Thoracic aorta (tissue), 2 donors: Measurements from ENCODE around the gene STK32B. TPM values are rescaled to one million over a fixed set of nuclear protein-coding genes. Genes with fewer than 3 reads are reported as not detected.

Experiments
- ATAC-seq: fragments of 150-250 bp; one replicate; pipeline ENCODE4 v1.8.0; 2017; ENCODE audit warnings: low read depth; ENCODE audit not compliant: insufficient number of reproducible peaks, low FRiP score
- DNase-seq: peaks from one replicate; pipeline ENCODE4 v3.0.0-alpha.2; 2020; ENCODE audit warnings: low spot score
- H3K27ac ChIP-seq, 2 donors: fragments of 200-600 bp; sonication (generic); 1 replicate in 1 of 2; 2 replicates in 1 of 2; pipeline ENCODE4 v1.5.1; 2016; ENCODE audit warnings: mild to moderate bottlenecking in 2 of 2, moderate library complexity in 2 of 2
- H3K27me3 ChIP-seq: fragments of 200-600 bp; sonication (generic); replicated peaks from 2 replicates; pipeline ENCODE4 v1.6.0; 2016; ENCODE audit warnings: mild to moderate bottlenecking; ENCODE audit not compliant: insufficient read depth
- H3K36me3 ChIP-seq: fragments of 200-600 bp; sonication (generic); one replicate; pipeline ENCODE4 v1.5.1; 2016
- H3K4me1 ChIP-seq, 2 donors: fragments of 200-600 bp; sonication (generic); 1 replicate in 1 of 2; 2 replicates in 1 of 2; pipeline versions ENCODE4 v1.5.1 to v1.6.0; 2016; ENCODE audit warnings: low read depth in 2 of 2, mild to moderate bottlenecking in 1 of 2; ENCODE audit not compliant: control insufficient read depth in 1 of 2
- H3K4me3 ChIP-seq: fragments of 200-600 bp; sonication (generic); 2 replicates; pipeline ENCODE4 v1.5.1; 2016; ENCODE audit warnings: mild to moderate bottlenecking
- H3K9me3 ChIP-seq: fragments of 200-600 bp; sonication (generic); 2 replicates; pipeline ENCODE4 v1.5.1; 2016
- CTCF ChIP-seq: fragments of 200-600 bp; sonication (generic); IDR thresholded peaks from one replicate; pipeline ENCODE4 v1.5.1; 2019; ENCODE audit warnings: antibody characterized with exemption
- total RNA-seq, 2 donors: library from RNA; depleted of rRNA; stranded (reverse); fragments of >200 nt; gene quantifications; one replicate each; pipeline versions ENCODE4 v1.1.0 to v1.2.3, GENCODE V29; 2016

Gene STK32B
- total RNA-seq, 2 donors from 2014 or later: 4.5 to 7.0 TPM

- DNase-seq (no peak), ATAC-seq (no peak)
- no peak for TF ChIP-seq CTCF
- no peak overlapping the region for H3K27ac ChIP-seq
- H3K4me3 ChIP-seq: no peak overlapping the region
- no peaks in the 10 kb centered on the region for H3K36me3 ChIP-seq
- H3K4me1 ChIP-seq: no peaks in the 10 kb centered on the region
- H3K9me3 ChIP-seq: no peaks in the 10 kb centered on the region
- no peaks in the 10 kb centered on the region for H3K27me3 ChIP-seq
Measured at GRCh38 chr4:5393911-5394513, 342.7 kb downstream of the STK32B start.

DNA sequence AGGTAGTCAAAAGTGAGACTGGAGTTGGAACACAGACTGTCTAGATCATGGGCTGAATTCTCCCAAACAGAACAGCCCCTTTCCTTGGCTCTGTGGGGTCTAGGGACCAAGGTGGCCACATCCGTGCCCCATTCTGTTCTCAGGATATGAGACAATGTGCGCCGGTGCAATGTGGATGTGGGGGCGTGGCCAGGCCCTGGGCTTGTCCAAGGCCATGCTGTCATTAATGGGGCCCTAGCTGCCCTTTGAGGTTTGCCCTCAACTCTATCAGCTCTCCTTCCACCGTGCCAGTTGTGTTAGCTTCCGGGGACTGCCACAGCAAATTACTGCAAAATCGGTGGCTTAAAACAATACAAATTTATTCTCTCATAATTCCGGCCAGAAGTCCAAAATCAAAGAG lies 344.5 kb downstream of the STK32B start:
- no peak for DNase-seq
- no peaks in the 10 kb centered on the region for H3K36me3 ChIP-seq
- H3K9me3 ChIP-seq: no peaks in the 10 kb centered on the region
- ATAC-seq: no peak
- H3K27ac ChIP-seq: no peak overlapping the region
- no peak for TF ChIP-seq CTCF
- H3K4me3 ChIP-seq: no peak overlapping the region
- H3K27me3 ChIP-seq: no peaks in the 10 kb centered on the region
- H3K4me1 ChIP-seq: no peaks in the 10 kb centered on the region

GRCh38 chr4:5398056-5398455 lies 346.8 kb downstream of the STK32B start:
- Histone ChIP-seq H3K27me3 (no peaks in the 10 kb centered on the region), H3K9me3 (peaks cover 3% of the 10 kb centered on the region), H3K4me1 (no peaks in the 10 kb centered on the region), H3K36me3 (no peaks in the 10 kb centered on the region), H3K4me3 (no peak overlapping the region), H3K27ac (no peak overlapping the region)
- no peak for ATAC-seq
- no peak for TF ChIP-seq CTCF
- DNase-seq: no peak

- H3K4me1 ChIP-seq: no peaks in the 10 kb centered on the region
- DNase-seq: no peak
- ATAC-seq: no peak
- H3K36me3 ChIP-seq: no peaks in the 10 kb centered on the region
- H3K9me3 ChIP-seq: peaks cover 3% of the 10 kb centered on the region
- no peaks in the 10 kb centered on the region for H3K27me3 ChIP-seq
- no peak overlapping the region for H3K27ac ChIP-seq
- no peak for TF ChIP-seq CTCF
- no peak overlapping the region for H3K4me3 ChIP-seq
Measured at GRCh38 chr4:5399124-5399523, 347.8 kb downstream of the STK32B start.

GRCh38 chr4:5399790-5400421 lies 348.6 kb downstream of the STK32B start:
- no peaks in the 10 kb centered on the region for H3K27me3 ChIP-seq
- no peak for ATAC-seq
- H3K9me3 ChIP-seq: peaks cover 3% of the 10 kb centered on the region

More at GRCh38 chr4:5399790-5400421, 348.6 kb downstream of the STK32B start:
- H3K27ac ChIP-seq: no peak overlapping the region
- H3K4me3 ChIP-seq: no peak overlapping the region
- TF ChIP-seq CTCF: no peak
- H3K36me3 ChIP-seq: no peaks in the 10 kb centered on the region
- H3K4me1 ChIP-seq: no peaks in the 10 kb centered on the region
- DNase-seq: no peak
